COLO668 (cell line): ENCODE data around the gene PRCC.

Experiments used
- DNase-seq: peaks from one replicate; lab custom pipeline; 2025; ENCODE audit not compliant: unreplicated experiment; lab: John Stamatoyannopoulos, UW

The PRCC gene

DNA sequence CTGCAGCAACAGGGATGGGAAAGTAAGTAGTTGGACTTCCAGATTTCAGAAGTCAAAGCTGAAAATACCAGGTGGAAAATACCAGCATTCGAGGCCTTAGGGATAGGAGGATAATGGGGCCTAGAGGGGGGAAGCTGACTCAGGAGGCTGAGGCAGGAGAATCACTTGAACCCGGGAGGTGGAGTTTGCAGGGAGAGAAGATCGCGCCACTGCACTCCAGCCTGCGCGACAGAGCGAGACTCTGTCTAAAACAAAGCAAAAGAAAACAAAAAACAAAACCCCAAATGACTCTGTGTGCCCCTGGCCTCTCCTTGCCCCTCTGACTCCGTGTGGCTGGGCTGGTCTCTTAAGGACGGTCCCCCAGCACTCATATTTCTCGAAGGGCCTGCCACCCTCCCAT lies 46.0 kb downstream of the PRCC start:
- DNase-seq = no peak

DNA sequence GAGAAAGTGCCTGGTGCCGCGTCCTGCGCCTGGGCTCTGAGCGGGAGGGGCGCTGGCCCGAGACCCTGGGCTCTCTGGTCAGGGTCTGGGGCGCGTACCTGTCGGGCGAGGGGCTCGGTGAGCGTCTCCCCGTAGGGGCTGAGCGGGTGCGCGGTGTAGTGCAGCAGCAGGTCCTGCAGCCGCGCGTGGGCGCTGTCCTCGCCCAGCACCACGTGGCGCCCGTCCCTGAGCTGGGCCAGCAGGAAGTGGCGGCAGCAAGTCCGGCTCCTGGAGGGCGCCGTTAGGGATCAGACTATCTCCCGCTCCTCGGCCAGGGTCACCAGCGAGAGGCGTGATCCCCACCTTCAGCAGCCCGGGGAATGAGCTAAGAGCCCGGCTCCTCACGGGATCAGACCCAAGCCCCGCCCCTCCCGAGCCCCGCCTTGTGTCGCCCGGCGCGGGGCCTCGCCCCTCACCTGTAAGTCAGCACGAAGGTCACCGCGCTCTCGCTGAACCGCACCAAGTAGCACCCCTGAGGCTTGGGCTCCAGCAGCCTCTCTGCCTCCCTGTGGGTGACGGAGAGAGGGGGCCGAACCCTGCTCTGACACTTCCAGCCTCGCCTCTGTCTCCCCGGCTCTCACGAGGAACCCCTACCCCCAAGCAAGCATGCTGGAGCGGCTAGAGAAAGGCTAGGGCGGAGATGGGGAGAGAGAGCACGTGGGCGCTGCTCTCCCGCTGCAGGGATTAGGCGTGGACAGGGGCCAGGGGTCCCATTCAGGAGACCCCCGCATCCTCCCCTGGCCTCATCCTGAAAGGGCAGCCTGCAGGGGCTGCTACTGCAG lies 46.6 kb downstream of the PRCC start:
- DNase-seq = peak; percentile 85

DNA sequence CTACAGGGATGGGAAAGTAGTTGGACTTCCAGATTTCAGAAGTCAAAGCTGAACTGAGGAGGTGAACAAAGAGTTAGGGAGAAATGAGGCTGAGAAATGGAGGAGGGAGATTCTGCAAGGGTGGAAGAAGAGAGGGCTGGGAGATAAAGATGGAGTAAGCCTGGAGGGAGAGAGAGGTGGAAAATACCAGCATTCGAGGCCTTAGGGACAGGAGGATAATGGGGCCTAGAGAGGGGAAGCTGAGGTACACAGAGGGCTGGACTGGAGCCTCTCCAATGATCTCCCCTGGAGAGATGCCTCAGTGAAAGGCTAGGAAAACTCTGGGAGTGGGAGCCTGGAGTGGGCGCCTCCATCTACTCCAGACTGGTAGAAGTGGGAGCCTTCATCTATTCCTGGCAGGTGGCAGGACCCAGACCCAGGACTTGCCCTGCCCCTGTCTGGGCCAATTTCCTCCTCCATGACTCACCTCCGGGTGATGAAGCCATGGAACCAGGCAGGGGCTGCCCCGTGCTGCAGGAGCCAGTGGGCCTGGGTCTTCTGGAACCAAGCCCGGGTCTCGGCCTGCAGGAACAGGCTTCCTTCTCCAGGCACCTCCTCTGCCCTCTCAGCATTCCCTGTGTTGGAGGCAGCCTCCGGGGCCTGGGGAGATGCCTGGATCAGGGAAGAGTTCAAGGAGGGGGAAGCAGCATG lies 47.4 kb downstream of the PRCC start:
- no peak for DNase-seq

DNA sequence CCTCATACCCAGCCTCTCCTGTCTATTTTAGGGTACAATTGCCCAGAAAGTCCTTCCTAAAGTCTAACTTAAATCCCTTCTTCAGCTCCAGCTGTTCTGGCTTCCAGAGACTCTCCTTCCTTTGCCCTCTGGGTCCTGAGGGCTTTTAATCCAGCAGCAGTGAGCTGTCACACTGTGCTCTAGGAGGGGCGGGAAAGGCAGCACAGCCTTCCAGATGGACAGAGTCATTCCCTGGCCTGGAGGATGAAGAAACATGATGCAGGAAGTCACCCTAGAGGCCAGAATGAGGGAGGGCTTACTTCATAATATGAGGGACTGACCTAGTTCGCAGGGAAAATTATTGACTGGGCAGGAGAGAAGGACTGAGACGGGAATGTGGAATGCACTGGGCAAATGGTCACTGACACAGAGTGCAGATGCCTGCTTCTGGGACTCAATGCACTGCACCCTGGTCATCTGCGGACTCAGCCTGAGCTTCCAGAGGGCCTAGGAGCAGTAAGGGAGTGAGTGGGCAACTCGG lies 48.0 kb downstream of the PRCC start:
- DNase-seq = no peak

DNA sequence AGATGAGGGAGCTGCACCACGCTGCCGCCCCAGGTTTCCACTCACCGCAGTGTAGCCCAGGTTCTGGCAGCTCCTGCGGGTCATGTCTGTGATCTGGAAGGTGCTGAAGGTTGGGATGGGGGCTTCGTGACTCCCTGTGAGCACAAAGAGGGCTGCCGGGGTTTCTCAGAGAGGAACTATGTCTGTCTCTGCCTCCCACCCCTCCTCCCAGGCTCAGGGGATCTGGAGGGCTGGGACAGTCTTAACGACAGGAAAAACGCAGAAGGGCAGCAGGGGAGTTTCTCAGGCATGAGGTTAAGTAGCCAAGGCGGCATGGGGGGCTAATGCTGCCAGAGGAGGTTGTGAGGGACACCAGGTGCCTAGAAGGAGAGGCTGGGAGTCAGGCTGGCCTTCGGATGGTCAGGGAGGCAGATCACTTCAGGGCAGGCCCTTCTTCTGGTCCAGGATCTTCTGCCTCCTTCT lies 48.7 kb downstream of the PRCC start:
- no peak for DNase-seq

DNA sequence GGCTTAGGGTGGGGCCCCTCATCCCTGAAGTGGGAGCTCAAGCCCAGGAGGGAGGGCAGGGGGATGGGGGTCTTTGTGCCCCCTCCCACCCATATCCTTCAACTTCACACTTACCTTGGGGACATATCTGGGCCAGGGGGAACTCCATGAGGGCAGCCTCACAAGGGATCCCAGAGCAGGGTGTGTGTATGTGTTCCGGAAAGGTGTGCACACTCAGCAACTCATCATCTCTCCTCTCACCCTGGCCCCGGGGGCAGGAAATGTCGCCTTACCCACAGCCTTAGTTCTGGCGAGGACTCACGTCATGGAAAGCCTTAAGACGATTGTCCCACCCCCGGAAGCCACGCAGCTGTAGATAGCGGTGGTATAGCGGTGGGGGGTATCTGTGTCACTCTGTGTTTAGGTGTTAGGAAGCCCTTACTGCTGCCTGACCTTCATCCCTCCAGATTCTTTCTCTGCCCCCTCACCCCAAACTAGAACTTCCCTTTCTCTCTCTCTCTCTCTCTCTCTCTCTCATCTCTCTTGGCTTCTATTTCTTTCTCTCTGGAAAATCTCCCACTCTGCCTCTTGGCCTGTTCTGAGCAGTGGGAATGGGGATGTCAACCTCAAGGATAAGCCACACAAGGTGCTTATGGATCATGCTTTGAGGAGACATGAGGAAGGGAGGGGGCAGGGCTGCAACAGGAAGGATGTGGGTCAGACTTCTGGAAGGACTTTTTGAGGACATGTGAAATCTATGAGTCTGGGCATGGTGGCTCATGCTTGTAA lies 49.4 kb downstream of the PRCC start, which contains the start of gene SH2D2A:
Gene SH2D2A (minus strand): TSS at position 288 of the 768 bp plus-strand sequence. CDS start 140 bp downstream, at position 148.
- DNase-seq = no peak

DNA sequence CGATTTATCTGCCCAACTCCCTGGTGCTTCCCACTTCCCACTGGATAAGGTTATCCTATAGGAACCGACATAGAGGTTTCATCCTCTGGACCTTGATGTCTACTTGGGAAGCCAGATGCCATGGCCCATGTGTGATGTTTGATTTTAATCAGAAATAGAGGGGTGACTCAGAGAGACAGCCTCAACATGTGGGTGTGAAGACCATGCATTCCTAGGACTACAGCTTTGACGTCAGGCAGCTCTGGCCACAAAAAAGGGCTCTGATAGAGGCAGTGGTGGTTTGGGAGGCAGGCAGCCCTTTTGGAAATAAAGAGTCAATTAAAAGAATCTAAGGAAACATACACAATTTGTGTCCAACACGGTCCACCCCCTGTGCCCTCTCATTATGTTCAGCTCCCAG lies 54.5 kb downstream of the PRCC start:
- no peak for DNase-seq

DNA sequence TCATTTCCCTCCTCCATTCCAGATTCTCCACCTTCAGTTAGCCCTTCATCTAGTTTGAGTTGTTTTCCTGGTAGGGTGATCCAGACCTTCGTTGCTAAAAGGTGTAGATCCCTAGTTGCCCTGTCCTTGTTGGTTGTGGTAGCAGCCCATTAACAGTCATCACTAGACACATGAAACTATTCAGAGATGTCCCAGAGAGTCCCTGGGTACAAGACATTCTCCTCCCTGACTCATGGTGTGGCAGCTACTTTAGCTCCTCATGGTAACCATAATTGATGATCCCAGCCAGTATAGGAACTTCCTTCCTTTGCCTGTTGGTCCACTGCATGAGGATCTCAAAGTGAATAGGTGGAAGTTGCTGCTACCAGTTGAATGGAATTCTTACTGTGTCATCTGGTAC lies 55.3 kb downstream of the PRCC start:
- DNase-seq = no peak

DNA sequence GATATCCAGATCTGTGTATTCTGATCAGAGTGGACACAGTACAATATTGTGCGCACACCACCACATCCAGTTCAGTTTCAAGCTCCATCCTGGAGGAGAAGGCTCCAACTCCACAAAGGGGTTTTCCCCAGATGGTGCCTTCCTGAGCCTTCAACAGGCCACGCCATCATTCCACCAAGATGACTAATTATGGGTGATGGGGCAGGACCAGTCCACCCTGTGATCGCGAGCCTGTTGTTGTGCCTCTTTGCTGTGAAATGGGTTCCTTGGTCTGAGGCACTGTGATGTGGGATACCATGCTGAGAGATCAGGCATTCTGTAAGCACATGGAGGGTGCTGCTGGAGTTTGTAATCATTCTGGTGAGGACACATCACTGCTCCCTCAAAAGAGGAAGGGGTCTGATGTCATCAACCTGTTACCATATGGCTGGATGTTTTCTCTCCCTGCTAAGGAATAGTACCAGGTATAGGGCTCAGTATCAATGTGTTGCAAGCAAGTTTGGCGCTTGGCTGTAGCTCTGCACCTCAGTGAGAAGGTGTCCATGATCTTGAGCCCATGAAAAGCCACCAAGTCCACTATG lies 56.0 kb downstream of the PRCC start:
- no peak for DNase-seq

DNA sequence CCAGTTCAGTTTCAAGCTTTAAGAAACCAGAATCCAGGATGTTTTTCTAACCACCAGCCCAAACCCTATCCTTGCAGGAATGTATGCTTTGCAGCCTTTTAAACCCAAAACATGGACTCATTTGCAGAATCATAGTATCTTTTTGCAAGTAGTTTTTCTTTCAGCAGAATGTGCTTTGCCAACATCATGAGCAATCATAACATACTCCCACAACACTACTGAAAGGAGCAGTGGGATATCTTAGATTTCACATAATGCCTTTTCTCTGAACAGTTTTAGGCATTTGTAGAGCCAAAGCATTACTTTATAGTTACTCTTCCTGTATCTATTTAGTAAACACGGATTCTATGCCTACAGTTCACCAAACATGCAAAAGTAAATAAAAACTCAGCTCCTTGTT lies 59.3 kb downstream of the PRCC start:
- no peak for DNase-seq

DNA sequence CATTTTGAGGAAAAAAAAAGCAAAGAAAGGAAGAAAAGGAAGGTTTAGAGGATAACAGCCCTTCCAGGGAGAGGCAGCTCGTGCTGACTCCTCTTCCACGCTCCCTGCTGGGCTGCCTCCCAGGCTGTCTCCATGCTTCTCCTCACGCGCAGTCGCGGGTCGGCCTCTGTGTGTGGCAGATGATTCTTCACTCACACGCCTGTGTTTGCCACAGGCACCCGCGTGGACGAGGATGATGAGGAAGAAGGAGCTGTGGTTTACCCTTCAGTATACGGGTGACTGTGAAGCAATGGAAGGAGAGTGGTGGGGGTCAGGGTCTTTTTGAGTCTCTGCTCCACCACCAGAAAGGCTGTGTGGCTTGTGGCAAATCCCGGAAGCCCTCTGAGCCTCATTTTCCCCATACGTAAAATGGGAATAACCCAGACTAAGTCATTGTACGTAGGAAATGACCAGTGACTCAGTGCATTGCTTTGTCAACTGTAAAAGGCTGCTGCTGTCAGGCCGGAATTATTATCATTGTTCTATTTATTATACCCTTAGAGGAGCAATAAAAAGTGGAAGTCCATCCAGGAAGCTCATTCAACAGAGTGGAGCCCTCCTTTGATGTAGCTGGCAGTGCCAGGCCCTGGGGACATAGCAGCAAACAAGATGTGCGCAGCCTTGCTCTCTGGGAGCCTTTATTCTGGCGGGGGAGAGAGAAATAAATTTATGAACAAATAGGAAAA lies 61.2 kb downstream of the PRCC start:
- DNase-seq = no peak

DNA sequence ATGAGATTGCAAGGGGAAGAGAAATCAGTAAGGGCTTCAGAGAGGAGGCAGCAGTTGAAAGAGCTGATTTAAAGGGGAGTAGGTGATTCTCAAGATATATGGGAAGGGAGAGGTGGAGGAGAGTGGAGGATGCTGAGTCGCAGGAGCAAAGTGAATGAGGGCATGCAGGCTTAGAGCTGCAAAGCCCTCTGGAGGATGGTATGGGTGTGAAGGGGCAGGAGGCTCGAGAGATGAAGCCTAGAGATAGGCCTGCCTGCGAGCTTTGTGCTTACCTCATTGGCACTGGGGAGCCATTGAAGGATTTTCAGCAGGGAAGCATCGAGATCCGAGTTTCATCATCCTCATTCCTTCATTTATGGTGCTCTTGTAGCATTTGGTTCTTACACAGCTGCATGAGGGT lies 65.1 kb downstream of the PRCC start:
- no peak for DNase-seq

DNA sequence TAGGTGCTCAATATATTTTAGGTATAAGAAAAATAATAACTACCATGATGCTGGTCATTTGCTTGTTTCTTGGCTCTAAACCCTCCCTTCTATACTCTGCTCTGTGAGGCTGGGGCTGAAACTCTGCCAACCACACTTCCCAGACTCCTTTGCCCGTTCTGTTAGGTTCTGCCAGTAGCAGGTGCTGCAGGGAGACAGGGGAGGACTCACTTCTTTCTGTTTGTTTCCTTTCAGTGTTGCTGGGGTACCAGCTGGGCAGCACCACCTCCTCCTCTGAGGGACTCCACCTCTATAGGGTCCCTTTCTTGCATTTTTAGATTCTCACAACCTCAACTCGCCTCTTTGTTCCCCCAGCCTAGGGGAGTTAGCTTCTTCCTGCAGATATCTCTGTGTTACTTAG lies 66.3 kb downstream of the PRCC start:
- DNase-seq = no peak

DNA sequence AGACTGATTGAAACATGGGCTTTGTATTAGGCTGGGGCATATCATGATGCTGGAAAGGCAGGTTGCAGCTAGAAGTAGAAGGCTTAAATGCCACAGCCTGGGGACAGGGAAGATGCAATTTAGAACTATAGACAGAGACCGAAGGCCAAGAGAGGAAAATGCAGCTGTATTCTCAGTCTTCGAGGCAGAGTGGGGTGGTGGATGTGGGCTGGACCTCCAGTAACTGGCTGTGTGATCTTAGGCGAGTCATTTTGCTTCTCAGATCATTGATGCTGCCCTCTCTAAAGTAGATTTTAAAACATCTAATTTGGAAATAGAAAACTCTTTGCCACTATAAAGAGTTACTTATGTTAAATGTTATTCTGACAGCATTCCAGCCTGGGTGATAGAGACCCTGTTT lies 67.0 kb downstream of the PRCC start:
- no peak for DNase-seq

DNA sequence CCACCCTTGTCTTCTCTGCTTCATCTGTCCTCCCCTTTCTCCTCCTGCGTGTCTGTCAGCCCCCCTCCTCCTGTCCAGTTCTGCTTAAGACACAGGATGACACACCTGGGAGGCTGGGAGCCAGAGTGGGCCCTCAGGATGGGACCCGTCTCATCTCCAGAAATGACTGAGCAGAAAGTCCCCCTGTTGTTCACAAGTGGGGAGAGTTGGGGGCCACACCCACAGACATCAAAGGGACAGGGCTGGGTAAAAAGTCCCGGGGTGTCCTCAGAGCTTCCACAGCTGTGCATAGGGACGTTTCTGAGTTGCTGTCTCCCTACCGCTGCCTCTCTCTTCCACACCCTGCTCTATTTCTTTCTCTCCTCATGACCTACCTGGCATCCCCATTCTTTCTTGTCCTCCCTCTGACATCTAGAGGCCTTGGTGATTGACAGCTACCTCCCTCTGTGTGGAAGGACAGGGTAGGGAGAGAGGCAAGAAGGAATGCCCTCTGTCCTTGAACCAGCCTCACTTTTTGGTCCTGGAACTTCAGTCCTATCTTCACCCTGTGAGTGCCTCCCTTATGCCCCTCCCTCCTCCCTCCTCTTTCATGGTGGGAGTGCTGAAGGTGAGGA lies 68.8 kb downstream of the PRCC start:
- DNase-seq = no peak

DNA sequence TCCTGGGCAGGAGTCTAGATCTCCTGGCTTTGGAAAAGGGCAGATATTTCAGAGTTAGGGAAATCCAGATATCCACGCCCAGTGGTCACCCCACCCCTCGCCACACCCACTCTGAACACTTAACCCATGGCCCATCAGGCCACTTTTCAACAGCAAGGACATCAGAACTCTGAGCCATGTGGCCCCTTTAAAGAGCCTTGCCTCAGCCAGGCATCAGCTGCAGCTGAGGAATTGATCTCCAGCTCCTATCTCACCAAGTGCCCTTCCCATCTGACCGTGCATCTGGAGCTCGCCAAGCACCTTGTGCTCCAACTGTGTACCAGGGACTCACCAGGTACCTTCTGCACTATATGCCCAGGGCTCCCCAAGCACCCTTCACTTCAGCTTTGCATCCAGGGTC lies 69.6 kb downstream of the PRCC start:
- DNase-seq = no peak

DNA sequence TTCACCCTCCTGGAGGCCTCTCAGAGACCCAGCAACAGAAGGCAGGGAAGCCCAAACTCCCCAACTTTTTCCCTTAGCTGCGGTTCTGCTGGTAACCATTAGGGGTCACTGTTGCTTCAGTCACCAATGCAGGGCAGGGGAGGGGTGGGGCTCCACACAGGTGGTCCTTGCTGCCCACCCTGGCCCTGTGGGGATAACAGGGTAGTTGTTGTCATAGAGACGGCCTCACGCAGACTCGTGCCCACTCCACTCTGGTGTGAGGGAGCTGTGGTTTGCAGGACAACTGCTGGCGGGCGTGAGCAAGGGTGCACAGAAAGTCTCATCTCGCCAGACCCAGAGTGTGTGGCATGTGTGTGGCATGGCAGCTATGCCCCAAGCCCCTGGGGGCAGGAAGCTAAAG lies 71.6 kb downstream of the PRCC start:
- no peak for DNase-seq

DNA sequence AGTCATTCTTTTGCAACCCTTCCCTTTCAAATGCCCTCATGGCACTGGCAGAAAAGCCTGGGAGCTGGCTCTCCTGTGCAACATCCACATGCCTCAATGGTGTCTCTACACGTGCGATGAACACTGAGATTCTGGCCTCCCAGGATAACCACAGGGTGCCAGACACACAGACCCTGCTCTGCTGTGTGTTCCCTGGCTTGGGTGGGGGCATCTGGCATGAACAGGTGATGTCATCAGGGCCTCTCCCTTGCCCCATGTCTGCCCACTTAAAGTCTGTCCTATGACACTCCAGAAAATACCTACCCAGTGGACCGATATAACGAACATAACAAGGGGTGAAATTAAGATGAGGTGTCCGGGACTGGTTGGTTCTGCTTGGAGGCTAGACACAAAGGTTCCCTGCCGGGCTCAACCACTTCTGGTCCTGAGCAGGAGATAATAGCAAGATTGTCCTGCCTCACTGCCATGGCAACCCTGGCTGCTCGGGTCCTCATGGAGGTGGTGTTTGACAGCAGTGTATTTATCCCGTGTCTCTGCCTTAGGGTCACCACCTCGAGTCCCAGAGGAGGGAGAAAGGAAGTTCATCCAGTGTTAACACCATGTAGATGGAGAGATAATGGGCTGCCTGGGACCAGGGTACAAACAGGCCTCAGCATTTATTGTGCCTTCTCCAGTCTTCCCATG lies 72.2 kb downstream of the PRCC start:
- DNase-seq = no peak

DNA sequence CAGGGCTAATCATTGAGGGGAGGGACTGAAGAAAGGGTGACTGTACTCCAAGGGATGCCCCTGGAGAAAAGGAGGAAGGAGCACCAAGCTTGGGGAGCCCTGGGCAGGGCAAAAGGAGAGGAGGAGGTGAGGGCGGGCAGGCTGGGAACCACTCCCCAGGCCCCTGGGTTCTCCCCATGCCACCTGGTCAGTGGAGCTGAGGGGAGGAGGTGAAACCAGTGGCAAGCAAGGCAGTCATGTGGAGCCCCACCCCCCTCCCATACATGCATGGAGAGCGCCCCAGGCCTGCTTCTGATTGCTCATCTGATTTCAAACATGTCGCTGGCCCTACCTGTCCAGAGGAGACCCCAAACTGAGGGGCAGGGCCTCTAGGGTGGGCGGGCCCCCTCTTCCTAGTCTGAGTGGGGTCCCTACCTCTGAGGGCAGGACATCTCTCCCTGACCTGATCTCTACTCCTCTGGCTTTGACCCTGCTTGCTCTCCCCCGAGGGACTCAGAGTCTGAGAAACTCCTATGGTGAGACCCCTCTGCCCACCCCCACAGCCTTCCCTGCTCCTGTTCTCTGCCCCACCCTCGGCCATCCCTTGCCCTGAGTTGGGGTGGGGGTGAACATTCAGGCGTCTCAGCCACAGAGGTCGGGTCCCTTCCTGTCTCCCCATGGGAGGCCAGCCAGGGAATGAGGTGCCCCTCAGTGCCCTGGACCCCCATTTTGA lies 73.0 kb downstream of the PRCC start:
- DNase-seq = no peak
